NOMO-1 treated with DMSO at 0.1 percent for 48 hours (cell line): ENCODE measurements around the gene DGAT2.

Experiments
- DNase-seq: peaks from one replicate; lab custom pipeline; 2025; ENCODE audit not compliant: unreplicated experiment; lab: John Stamatoyannopoulos, UW

DGAT2 gene

DNA sequence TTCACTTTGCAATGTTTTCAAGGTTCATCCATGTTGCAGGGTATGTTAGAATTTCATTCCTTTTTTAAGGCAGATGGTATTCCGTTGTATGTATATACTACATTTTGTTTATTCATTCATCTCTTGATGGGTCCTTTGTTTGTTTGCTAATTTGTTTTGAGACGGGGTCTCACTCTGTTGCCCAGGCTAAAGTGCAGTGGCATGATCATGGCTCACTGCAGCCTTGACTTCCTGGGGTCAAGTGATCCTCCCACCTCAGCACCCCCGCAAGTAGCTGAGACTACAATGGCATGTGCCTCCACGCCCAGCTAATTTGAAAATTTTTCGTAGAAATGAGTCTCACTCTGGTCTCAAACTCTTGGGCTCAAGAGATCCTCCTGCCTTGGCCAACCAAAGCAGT is 52.6 kb downstream of the DGAT2 start:
- no peak for DNase-seq

DNA sequence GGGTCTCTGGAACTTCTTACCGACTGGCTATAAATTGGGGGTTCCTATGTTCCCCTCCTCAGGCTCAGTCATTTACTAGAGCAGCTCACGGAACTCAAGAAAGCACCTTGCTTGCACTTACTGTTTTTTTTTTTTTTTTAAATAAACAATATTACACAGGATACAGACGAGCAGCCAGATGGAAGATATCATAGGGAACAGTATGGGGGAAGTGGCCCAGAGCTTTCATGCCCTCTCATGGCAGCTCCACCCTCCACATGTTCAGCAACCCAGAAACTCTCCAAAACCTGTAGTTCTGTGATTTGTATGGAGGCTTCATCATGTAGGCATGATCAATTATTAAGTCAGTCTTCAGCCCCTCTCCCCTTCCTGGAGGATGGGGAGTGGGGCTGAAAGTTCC is 54.0 kb downstream of the DGAT2 start:
- no peak for DNase-seq

DNA sequence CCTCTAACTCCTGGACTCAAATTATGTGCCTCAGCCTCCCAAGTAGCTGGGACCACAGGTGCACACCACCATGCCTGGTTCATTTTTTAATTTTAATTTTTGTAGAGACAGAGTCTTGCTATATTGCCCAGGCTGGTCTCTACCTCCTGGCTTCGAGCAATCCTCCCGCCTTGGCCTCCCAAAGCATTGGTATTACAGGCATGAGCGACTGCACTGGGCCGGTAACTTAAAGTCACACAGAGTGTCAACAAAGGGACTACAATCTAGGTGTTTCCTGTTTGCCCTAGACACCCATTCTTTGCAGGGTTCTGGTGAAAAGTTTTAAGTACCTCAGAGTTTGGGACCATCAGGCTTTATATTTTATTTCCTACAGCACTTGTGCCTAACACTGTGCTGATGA is 54.8 kb downstream of the DGAT2 start:
- no peak for DNase-seq

DNA sequence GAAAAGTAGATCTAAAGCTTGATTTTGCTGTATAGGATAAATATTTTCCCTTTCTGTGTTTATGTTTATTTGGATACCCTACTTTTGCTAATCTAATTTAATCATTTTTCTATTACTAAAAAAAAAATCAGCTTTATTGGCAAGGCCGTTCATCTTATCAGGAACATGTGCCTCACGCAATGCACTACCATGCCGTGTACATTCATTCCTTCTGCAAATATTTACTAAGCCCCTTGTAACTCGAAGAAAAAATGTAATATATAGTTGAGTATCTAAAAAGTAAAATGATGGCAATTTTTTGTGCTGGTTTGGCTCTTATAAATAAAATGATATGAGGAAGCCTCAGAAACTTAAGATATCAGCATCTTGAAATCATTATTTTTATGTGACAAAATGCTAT is 55.4 kb downstream of the DGAT2 start:
- no peak for DNase-seq

DNA sequence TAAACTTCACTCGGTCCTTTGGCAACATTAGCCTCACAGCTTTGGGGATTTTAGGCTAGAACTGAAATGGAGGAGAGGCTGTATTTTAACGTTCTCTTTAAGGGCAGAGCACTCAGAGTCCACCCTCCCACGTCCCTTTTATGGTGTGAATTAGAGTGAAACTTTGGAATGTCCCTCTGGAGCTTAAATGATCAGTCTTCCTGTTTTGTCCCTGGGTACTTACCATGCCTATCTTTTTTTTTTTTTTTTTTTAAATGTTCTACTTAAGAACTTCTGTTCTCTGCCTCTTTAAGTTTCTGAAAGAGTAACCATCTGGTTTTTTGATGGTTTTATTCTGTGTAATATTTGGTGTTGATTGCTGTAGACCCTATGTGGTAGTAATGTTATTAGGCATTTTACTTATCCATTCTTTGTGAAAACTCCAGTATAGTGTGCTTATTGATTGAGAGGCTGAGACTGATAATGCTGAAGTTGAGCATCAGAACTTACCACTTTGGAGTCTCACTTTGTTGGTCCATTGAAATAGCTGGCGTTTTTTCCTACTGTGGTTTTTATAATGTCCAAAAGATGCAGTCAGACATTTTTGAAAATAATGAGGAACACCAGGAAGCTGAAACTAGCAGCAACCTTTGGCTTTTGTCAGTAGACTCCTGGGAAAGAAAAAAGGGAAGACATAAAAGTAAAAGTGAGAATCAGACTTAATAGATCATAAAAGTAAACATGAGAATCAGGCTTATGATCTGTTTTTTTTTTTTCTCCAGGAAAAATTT is 58.1 kb downstream of the DGAT2 start:
- DNase-seq = no peak

DNA sequence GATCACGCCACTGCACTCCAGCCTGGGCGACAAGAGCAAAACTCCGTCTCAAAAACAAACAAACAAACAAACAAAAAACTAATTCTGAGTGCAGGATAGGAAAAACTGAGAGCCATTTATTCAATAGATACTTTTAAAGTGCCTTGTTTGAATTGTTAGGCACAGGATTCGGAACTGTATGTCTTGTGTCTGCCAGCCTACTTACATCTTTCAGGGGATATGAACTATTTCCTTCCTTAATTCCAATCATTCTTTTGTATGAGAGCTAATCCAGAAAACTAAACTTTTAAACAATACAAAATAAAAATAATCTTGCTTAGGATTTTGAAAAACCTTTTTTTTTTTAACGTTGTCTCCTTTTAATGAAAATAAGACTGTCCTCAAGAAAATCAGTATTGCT is 59.0 kb downstream of the DGAT2 start:
- DNase-seq = no peak

DNA sequence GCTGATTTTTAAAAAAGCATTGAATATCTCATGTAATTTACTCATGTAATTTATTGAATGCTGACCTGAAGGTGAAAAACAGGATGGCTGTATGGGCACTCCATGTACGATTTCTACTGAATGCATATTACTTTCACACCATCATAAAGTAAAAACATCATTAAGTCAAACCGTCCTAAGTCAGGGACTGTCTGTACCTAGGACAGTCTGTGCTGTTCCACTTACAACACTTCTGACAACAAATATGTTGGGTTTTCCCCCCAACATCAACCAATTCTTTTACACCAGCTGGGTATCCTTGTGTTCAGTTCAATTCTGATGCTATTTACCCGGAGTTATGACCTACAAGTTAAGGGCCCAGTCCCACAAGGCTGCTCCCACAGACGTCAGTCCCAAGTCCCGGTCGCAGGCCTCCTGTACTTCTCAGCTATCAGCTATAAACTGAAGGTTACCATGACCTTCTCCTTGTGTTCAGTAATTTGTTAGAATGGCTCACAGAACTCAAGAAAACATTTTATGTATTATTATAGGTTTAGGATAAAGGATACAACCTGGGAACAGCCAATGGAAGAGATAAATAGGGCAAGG is 63.4 kb downstream of the DGAT2 start:
- DNase-seq = no peak

DNA sequence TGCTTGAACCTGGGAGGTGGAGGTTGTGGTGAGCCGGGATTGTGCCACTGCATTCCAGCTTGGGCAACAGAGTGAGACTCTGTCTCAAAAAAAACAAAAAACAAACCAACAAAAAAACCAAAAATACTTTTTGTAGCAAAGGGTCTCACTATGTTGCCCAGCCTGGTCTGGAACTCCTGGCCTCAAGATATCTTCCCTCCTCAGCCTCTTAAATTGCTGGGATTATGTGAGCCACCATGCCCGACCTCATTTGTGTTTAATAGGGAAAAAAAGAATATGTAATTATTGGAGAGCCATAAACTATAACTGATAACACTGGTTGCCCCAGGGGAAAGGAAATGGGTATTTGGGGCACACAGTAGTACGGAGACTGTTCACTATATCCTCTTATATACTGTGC is 66.2 kb downstream of the DGAT2 start:
- no peak for DNase-seq

DNA sequence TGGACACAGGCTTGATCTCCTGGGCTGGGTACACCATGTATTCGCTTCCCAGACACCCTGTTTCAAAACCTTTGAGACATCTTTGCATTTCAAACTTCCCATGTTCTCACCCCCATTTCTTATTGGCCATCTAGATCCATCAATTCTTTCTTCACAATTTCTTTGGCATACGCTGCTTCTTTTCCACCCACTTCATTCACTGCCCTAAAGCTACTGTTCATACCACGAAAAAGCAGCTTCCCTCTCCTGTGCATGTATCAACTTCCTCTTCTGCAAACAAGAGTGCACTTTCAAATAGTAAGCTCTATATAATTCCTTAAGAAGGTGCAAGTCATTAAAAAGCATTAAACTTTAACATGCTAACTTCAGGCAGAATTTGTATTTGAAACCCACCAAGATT is 67.8 kb downstream of the DGAT2 start:
- peak; percentile 14 for DNase-seq

DNA sequence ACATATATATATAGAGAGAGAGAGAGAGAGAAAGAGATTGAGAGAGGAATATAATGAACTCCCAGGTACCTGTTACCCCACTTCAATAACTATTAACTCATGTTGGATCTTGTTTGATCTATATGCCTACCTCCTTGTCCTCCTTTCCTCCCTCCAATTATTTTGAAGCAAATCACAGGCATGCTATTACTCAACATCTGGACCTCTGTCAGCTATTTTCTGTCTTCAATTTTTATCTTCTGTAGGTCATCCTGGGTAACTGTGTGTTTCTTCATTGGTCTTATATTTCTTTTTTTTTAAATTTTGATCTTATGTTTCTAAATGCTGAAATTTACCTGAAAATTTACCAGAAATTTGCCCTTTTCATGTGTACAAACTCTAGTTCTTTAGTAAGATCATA is 71.3 kb downstream of the DGAT2 start:
- DNase-seq = no peak

DNA sequence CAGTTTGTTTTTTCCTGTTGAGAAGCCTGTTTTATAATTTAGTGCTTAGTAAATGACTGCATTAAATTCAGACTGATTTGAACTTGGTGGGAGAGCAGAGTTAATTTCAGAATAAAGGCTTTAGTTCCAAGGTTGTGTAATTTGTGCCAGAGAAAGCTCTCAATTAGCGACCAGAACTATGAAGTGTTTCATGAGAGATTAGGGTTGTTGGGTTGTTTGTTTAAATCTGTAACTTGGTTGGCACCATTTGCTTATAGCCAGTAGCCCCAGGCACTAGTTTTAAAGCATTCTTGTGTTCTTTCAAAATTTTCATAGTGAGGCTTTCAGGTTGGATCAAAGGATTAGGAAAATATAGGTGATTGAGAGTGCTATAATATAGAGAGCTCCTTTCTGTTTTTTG is 71.9 kb downstream of the DGAT2 start:
- DNase-seq = no peak

DNA sequence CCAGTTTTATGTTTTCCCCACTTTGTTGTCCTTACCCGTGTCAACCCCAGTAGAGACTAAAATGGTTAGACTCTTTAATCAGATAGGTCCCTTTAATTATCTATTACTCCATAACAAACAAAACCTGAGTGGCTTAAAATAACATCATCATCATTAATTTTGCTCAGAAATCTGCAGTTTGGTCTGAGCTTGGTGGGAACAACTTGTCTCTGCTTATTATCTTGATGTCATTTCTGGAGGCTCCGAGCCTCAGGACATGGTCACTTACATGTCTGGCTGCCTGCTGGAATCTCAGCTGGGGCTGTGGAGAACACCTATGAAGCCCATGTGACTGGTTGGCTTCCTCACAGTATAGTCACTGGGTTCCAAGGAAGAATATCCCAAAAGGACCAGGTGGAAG is 73.2 kb downstream of the DGAT2 start:
- no peak for DNase-seq

DNA sequence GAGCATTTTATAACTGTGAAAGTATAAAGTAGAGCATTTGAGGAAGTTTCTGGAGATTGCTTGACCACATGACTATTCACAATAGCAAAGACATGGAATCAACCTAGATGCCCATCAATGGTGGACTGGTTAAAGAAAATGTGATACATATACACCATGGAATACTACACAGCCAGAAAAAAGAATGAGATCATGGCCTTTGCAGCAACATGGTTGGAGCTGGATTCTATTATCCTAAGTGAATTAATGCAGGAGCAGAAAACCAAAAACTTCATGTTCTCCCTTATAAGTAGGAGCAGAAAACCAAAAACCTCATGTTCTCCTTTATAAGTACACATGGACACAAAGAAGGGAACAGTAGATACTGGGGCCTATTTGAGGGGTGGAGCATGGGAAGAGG is 76.7 kb downstream of the DGAT2 start:
- peak; percentile 23 for DNase-seq

DNA sequence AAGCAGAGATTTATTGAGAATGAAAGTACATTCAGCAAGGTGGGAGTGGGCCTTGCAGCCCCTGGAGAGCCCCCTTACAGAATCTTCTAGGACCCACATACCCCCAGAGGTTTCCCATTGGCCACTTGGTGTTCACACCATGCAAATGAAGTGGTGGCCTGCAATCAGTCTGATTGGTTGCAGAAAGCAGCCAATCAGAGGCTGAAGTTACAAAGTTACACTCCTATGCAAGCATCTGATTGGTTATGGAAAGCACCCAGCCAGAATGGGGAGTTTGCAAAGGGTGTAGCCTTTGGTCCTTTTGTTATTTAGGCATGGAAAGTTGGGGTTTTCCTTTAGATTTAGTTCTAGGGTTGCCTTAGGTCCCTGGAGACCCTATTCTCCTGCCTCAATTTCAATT is 81.3 kb downstream of the DGAT2 start:
- DNase-seq = no peak

DNA sequence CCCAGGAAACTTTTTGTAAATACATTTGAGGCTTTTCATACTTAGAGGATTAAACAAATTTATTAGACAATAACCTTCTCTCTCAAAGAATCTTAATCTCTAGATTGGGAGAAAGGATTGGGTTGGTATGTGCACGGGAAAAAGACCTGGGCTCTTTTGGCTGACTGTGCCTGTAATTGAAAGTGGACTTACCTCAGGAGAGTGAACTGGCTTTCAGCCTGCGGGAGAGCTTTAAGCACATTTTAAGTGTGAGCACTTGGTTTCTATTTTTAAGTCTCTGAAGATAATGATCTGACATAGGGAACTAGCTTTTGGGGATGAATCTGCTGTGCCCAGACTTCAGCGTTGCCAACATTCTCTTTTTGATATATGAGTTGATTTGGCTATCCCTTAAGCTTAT is 82.2 kb downstream of the DGAT2 start:
- peak; percentile 45 for DNase-seq
